Skin of body (tissue), 2 donors: Measurements from ENCODE around the gene LUC7L. TPM values are rescaled to one million over a fixed set of nuclear protein-coding genes. Genes with fewer than 3 reads are reported as not detected.
"Not testable (repeated sequence)": the region's sequence is repeated elsewhere in the genome, so short reads cannot be mapped to it uniquely, and the experiment has no call there.

Source experiments
- DNase-seq: peaks from one replicate; lab custom pipeline; 2025; lab: John Stamatoyannopoulos, UW
- total RNA-seq: library from RNA; depleted of rRNA; stranded (reverse); fragments of >200 nt; gene quantifications from one replicate; pipeline ENCODE4 v1.2.3, GENCODE V29; 2014

Gene LUC7L
- total RNA-seq, 1 donor from 2014 or later, result 71.7 TPM

DNA sequence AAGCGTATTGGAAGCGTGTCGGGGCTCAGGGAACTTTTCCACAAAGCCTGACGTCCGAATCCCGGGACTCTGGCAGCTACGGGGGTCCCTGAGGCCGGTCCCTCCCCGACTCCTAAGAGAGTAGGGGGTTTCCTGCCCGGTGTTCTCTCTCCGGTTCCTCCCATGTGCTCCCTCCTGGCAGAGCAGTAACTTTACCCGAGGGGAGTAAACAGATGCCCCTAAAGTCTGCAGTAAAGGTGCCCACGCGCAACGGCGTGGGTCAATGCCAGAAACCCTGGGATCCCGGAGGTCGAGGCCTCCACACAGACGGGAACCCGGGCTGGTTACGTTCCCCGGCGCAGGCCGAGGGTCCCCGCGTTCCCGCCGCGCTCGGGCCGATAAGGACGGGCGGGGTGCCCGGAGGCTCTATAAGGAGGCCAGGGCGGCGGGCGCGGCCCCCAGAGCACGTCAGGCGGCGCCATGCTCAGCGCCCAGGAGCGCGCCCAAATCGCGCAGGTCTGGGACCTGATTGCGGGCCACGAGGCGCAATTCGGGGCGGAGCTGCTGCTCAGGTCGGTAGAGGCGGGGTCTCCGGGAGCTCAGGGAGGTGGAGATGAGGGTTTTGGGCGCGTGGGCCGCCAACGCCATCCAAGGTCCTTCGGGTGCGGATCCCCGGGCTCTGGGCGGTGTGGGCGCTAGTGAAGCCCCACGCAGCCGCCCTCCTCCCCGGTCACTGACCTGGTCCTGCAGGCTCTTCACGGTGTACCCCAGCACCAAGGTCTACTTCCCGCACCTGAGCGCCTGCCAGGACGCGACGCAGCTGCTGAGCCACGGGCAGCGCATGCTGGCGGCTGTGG, 63.5 kb downstream of the LUC7L start, which contains the start of gene HBM:
Gene HBM (plus strand): TSS at position 440 of the 836 bp plus-strand sequence. CDS start 20 bp downstream, at position 460.
- no peak for DNase-seq

GRCh38 chr16:164827-165538, 64.3 kb downstream of the LUC7L start:
- no peak for DNase-seq

- DNase-seq, result not testable (repeated sequence)
Observed at GRCh38 chr16:164134-164823, 65.0 kb downstream of the LUC7L start.

DNA sequence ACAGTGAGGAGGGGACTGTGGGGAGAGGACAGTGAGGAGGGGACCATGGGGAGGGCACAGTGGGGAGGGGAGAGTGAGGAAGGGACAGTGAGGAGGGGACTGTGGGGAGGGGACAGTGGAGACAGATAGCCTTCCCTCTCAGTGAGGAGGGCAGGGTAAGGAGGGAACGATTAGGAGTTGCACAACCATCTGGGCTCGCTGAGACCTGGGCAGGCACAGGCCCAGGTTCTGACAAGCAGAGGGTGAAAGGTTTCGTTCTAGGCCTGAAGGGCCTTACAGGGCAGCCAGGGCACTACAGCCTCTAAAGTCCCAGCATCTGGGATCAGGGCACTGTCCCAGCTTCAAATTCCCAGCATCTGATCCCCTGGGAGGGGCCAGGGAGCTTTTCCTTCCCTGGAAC, 65.6 kb downstream of the LUC7L start:
- not testable (repeated sequence) for DNase-seq

DNA sequence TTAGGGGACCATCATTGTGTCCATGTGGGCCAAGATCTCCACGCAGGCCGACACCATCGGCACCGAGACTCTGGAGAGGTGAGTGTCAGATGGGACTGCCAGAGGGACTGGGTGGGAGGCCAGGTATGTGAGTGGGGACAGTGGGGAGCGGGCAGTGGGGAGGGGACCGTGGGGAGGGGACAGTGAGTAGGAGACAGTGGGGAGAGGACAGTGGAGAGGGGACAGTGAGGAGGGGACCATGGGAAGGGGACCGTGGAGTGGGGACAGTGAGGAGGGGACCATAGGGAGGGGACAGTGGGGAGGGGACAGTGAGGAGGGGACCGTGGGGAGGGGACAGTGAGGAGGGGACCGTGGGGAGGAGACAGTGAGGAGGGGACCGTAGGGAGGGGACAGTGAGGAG, 66.1 kb downstream of the LUC7L start:
- not testable (repeated sequence) for DNase-seq

- no peak for DNase-seq
Observed at GRCh38 chr16:162271-162991, 66.8 kb downstream of the LUC7L start.

DNA sequence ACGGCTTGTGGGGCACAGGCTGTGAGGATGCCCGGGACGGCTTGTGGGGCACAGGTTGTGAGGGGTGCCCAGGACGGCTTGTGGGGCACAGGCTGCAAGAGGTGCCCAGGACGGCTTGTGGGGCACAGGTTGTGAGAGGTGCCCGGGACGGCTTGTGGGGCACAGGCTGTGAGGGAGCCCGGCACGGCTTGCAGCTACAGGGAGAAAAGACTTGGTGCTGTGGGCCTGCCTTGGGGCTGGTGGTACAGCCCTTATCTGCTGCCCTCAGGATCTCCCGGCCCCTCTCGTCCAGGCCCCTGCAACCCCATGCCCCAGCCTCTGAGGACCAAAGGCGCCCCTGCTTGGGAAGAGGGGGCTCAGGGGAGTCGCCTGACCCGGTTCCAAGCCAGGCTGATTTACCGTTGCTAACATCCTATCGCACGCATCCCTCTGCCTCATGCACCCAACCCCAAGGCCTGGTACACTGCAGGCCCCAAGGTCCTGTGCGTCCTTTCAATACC, 68.5 kb downstream of the LUC7L start:
- DNase-seq, result no peak

DNA sequence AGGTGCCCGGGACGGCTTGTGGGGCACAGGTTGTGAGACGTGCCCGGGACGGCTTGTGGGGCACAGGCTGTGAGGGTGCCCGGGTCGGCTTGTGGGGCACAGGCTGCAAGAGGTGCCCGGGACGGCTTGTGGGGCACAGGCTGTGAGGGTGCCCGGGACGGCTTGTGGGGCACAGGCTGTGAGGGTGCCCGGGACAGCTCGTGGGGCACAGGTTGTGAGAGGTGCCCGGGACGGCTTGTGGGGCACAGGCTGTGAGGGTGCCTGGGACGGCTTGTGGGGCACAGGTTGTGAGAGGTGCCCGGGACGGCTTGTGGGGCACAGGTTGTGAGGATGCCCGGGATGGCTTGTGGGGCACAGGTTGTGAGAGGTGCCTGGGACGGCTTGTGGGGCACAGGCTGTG, 69.0 kb downstream of the LUC7L start:
- not testable (repeated sequence) for DNase-seq

GRCh38 chr16:159136-159849, 70.0 kb downstream of the LUC7L start:
- DNase-seq, result no peak

GRCh38 chr16:155031-155398, 74.2 kb downstream of the LUC7L start:
- no peak for DNase-seq

- no peak for DNase-seq
Observed at GRCh38 chr16:154217-155030, 74.8 kb downstream of the LUC7L start.

DNA sequence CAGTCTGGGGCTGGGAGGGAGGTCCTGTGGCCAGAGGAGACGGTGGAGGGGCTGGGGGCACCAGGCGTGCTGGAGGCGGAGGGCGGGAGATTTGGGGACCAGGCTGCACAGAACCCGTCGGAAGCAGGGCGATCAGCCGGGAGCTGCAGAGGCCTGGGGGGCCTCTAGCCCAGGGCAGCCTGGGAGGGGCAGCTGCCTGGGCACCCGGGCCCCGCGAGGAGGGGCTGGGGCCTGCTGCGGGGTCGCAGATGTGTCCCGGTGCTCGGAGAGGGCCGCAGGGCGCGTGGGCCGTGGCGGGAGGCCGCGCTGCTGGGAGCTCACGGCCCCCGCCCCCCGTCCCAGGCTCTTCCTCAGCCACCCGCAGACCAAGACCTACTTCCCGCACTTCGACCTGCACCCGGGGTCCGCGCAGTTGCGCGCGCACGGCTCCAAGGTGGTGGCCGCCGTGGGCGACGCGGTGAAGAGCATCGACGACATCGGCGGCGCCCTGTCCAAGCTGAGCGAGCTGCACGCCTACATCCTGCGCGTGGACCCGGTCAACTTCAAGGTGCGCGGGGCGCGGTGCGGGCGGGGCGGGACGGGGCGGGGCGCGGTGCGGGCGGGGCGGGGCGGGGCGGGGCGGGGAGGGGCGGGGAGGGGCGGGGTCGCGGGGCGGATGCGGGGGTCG, 75.6 kb downstream of the LUC7L start:
- not testable (repeated sequence) for DNase-seq

DNA sequence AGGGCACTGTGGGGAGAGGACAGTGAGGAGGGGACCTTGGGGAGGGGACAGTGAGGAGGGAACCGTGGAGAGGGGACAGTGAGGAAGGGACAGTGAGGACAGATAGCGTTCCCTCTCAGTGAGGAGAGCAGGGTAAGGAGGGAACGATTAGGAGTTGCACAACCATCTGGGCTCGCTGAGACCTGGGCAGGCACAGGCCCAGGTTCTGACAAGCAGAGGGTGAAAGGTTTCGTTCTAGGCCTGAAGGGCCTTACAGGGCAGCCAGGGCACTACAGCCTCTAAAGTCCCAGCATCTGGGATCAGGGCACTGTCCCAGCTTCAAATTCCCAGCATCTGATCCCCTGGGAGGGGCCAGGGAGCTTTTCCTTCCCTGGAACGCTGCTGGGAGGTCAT, 76.1 kb downstream of the LUC7L start:
- DNase-seq, result not testable (repeated sequence)

DNA sequence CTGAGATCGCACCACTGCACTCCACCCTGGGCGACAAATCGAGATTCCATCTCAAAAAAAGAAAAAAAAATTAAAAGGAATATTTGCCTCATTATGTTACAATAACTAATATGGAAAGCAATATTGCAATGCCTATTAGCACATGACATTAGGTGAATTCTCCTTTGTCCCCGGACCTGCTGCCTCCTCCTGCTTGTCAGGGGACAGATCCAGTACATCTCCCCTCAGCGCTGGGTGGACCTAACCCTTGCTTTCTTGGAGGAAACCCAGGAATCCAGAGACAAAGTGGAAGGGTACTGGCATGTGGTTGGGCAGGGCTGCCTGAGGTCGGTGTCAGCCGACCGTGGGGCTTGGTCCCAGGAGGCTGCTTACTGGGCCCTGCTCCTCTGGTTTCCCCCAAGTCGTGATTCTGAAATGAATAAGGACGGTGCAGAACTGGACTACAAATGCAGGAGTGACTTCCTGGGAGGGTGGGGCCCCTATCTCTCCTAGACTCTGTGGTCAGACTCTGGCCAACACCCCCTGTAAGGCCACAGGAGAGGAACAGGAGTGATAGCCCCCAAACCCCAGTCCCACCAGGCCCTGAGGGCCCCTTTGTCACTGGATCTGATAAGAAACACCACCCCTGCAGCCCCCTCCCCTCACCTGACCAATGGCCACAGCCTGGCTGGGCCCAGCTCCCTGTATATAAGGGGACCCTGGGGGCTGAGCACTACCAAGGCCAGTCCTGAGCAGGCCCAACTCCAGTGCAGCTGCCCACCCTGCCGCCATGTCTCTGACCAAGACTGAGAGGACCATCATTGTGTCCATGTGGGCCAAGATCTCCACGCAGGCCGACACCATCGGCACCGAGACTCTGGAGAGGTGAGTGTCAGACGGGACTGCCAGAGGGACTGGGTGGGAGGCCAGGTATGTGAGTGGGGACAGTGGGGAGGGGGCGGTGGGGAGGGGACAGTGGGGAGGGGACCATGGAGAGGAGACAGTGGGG, 76.8 kb downstream of the LUC7L start, which contains the start of gene HBZ:
Gene HBZ (plus strand): TSS at position 504 of the 988 bp plus-strand sequence. CDS start 266 bp downstream, at position 770.
- no peak for DNase-seq

- DNase-seq, result no peak
Observed at GRCh38 chr16:149024-149660, 80.1 kb downstream of the LUC7L start.

DNA sequence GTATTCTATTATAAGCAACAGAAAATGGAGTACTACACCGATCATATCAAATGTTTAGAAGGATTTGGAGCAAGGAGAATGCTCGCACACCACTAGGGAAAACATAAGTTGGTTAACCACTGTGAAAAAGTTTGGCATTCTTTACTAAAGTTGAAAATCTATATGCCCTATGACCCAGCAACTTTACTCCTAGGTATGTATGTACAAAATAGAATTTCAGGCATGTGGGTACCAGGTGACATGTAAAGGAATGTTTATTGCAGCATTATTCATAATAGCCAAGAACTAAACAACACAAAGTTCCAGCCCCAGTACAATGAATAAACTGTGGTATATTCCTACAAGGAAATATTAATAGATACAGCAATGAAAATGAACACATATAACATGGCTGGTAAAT, 82.6 kb downstream of the LUC7L start:
- DNase-seq, result no peak

GRCh38 chr16:144797-145252, 84.4 kb downstream of the LUC7L start:
- DNase-seq, result no peak
